Measurements from ENCODE around the gene ZNF385C.

The ZNF385C gene

DNA sequence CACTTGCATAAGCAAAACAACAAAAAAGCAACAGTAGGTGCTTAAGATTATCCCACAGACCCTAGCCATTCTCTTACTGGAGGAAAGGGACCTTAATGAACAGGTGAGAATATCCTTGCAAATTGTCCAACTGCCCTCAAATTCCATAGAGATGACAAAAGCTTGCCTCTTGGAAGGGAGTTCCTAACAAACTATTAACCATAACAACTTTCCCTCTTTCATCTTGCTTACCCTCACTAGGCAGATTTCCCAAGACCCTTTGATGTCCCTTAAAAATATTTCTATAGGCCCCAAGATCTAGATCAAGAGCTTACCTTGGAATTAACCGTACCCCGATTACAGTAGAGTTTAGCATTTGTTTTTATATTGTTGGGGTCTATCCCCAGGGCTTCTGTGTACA is 109.9 kb downstream of the ZNF385C start:
- TF ChIP-seq CTCF (IDR thresholded peaks at IDR 0.05; ENCODE audit: insufficient read depth, missing control alignments): no peak
- DNase-seq (ENCODE audit: insufficient read length, low spot score): no peak
- FAIRE-seq: no peak

DNA sequence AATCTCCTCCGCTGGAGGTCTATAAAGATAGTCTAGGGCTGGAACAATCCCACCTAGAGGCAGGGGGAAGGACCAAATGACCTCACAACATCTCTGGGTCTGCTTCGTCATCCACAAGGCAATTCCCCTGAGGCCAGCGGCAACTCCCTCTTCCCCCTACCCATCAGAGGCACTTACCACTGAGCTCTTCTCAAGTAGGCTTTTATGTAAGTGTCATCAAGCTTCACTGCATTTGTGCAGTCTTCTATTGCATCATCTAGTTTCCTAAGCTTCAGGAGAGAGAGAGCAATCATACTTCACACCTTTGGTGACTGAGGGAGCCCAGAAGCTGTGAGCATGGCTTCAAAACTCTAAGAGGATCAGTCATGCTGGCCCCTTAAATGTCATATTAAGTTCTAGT is 110.6 kb downstream of the ZNF385C start:
- DNase-seq (ENCODE audit: insufficient read length, low spot score) (no peak), FAIRE-seq (no peak)
- TF ChIP-seq CTCF (IDR thresholded peaks at IDR 0.05; ENCODE audit: insufficient read depth, missing control alignments): no peak

GRCh38 chr17:41986634-41987033 is 111.6 kb downstream of the ZNF385C start:
- DNase-seq (ENCODE audit: insufficient read length, low spot score) (no peak), FAIRE-seq (no peak)
- no peak for TF ChIP-seq CTCF (IDR thresholded peaks at IDR 0.05; ENCODE audit: insufficient read depth, missing control alignments)

GRCh38 chr17:41985919-41986318 is 112.4 kb downstream of the ZNF385C start:
- no peak for DNase-seq (ENCODE audit: insufficient read length, low spot score)
- FAIRE-seq: no peak
- no peak for TF ChIP-seq CTCF (IDR thresholded peaks at IDR 0.05; ENCODE audit: insufficient read depth, missing control alignments)

DNA sequence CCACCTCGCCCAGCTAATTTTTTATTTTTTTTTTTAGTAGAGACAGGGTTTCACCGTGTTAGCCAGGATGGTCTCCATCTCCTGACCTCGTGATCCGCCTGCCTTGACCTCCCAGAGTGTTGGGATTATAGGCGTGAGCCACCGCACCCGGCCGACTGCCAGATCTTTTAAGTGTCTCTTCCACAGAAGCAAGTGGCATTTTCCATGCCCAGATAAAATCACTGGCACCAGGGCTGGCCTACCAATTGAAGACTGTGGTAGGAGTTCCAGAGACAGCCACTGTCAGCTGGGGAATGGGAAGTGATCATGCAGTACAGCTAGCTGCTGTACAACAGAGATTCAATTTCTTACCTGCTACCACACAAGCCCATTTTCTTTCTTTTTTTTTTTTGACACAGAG is 113.8 kb downstream of the ZNF385C start:
- DNase-seq (ENCODE audit: insufficient read length, low spot score) (no peak), FAIRE-seq (no peak)
- TF ChIP-seq CTCF (IDR thresholded peaks at IDR 0.05; ENCODE audit: insufficient read depth, missing control alignments): no peak

- DNase-seq (ENCODE audit: insufficient read length, low spot score): no peak
- TF ChIP-seq CTCF (IDR thresholded peaks at IDR 0.05; ENCODE audit: insufficient read depth, missing control alignments): no peak
- FAIRE-seq: no peak
These were observed 116.1 kb downstream of the ZNF385C start for GRCh38 chr17:41982026-41982760.

DNA sequence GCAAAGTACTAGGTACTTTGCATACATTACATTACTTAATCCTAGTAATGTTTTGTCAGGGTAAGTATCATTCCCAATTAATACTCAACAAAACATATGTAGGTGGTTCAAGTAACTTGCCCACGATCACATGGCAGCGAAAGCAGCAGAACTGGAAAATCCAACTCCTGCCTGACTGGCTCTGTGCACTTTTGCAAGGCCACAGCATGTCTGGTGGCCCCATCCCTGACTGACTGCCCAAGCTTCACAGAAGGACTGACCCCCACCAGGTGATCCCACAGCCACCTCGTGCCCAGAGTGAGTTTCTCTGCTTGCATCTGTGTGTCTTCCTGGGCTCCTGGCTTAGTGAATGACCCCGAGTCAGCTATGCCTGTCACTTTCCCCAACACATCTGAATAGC is 120.3 kb downstream of the ZNF385C start:
- DNase-seq (ENCODE audit: insufficient read length, low spot score) (no peak), FAIRE-seq (no peak)
- no peak for TF ChIP-seq CTCF (IDR thresholded peaks at IDR 0.05; ENCODE audit: insufficient read depth, missing control alignments)

Measured in D721Med (cell line).